ENCODE results near the gene PHC1.

- TF ChIP-seq CTCF (IDR thresholded peaks at IDR 0.05) (no peak), POLR2A (IDR thresholded peaks at IDR 0.05) (no peak)
Observed at GRCh38 chr12:8941691-8942478, 27.6 kb downstream of the PHC1 start.

Data from vagina (tissue), 2 donors.